Karpas-422 (cell line): Measurements from ENCODE around the gene RESF1. TPM values are rescaled to one million over a fixed set of nuclear protein-coding genes. Genes with fewer than 3 reads are reported as not detected.

Experiments used
- DNase-seq: peaks from one replicate; pipeline ENCODE4 v3.0.0-alpha.2; 2015
- H2AFZ ChIP-seq: fragments of 200-600 bp; sonication (generic); 2 replicates; pipeline ENCODE4 v1.6.1; 2014; ENCODE audit warnings: antibody characterized with exemption, low read length, mixed read lengths
- H3K27ac ChIP-seq: fragments of 200-600 bp; sonication (generic); 2 replicates; pipeline ENCODE4 v1.5.1; 2014; ENCODE audit warnings: mild to moderate bottlenecking, low read length, moderate library complexity
- H3K27me3 ChIP-seq: fragments of 200-600 bp; sonication (generic); 2 replicates; pipeline ENCODE4 v1.6.1; 2014; ENCODE audit warnings: low read length, mixed read lengths
- H3K36me3 ChIP-seq: fragments of 200-600 bp; sonication (generic); 2 replicates; pipeline ENCODE4 v1.6.1; 2014; ENCODE audit warnings: low read length, mixed read lengths; ENCODE audit not compliant: insufficient read depth
- H3K4me1 ChIP-seq: fragments of 200-600 bp; sonication (generic); 2 replicates; pipeline ENCODE4 v1.6.1; 2014; ENCODE audit warnings: mild to moderate bottlenecking, low read length, mixed read lengths
- H3K4me2 ChIP-seq: fragments of 200-600 bp; sonication (generic); 2 replicates; pipeline ENCODE4 v1.6.1; 2014; ENCODE audit warnings: low read length, low read depth, mild to moderate bottlenecking; ENCODE audit not compliant: poor library complexity, severe bottlenecking
- H3K4me3 ChIP-seq: fragments of 200-600 bp; sonication (generic); 2 replicates; pipeline ENCODE4 v1.5.1; 2014; ENCODE audit warnings: mild to moderate bottlenecking, antibody characterized with exemption, low read length, mixed read lengths
- H3K79me2 ChIP-seq: fragments of 200-600 bp; sonication (generic); 2 replicates; pipeline ENCODE4 v1.6.1; 2014; ENCODE audit warnings: mild to moderate bottlenecking, low read length, mixed read lengths
- H3K9ac ChIP-seq: fragments of 200-600 bp; sonication (generic); 2 replicates; pipeline ENCODE4 v1.6.0; 2014; ENCODE audit warnings: low read length
- H3K9me2 ChIP-seq: fragments of 200-600 bp; sonication (generic), shearing (Covaris generic); replicated peaks from 2 replicates; pipeline ENCODE4 v1.6.0; 2014; ENCODE audit warnings: mild to moderate bottlenecking, low read length, moderate library complexity; ENCODE audit not compliant: insufficient read depth
- H3K9me3 ChIP-seq: fragments of 300-700, 200-600 bp; sonication (generic); 2 replicates; pipeline ENCODE4 v1.6.1; 2014; ENCODE audit warnings: low read length, mixed read lengths
- H4K20me1 ChIP-seq: fragments of 200-600 bp; sonication (generic); 2 replicates; pipeline ENCODE4 v1.6.1; 2014; ENCODE audit warnings: mild to moderate bottlenecking, antibody characterized with exemption, low read length, low read depth; ENCODE audit not compliant: insufficient read depth
- total RNA-seq: library from RNA; depleted of rRNA; stranded (reverse); fragments of >200 nt; shearing (Covaris generic); gene quantifications from 2 replicates; pipeline ENCODE4 v1.2.3, GENCODE V29; 2014; ENCODE audit warnings: low replicate concordance

Gene RESF1
- total RNA-seq, 1 experiment from 2014 or later = 14.0 TPM

GRCh38 chr12:31966558-31967205, 7.5 kb downstream of the RESF1 start:
- H3K9me3 ChIP-seq = no peaks in the 10 kb centered on the region
- H3K4me1 ChIP-seq = peaks cover 6% of the 10 kb centered on the region
- no peaks in the 10 kb centered on the region for H3K79me2 ChIP-seq

GRCh38 chr12:31967539-31967938, 8.3 kb downstream of the RESF1 start:
- H3K27me3 ChIP-seq = no peaks in the 10 kb centered on the region
- no peak overlapping the region for H2AFZ ChIP-seq
- no peaks in the 10 kb centered on the region for H3K9me3 ChIP-seq
- no peak for DNase-seq
- no peak overlapping the region for H3K9ac ChIP-seq
- no peaks in the 10 kb centered on the region for H3K9me2 ChIP-seq
- H3K36me3 ChIP-seq = no peaks in the 10 kb centered on the region
- no peak overlapping the region for H3K27ac ChIP-seq
- no peaks in the 10 kb centered on the region for H4K20me1 ChIP-seq
- no peak overlapping the region for H3K4me2 ChIP-seq
- H3K4me1 ChIP-seq = peaks cover 6% of the 10 kb centered on the region
- no peak overlapping the region for H3K4me3 ChIP-seq
- H3K79me2 ChIP-seq = no peaks in the 10 kb centered on the region

More at GRCh38 chr12:31966558-31967205, 7.5 kb downstream of the RESF1 start:
- Histone ChIP-seq H3K4me2 (no peak overlapping the region), H3K4me3 (no peak overlapping the region), H4K20me1 (no peaks in the 10 kb centered on the region), H3K27me3 (no peaks in the 10 kb centered on the region), H3K27ac (no peak overlapping the region), H3K36me3 (no peaks in the 10 kb centered on the region), H3K9ac (no peak overlapping the region), H3K9me2 (no peaks in the 10 kb centered on the region), H2AFZ (no peak overlapping the region)
- DNase-seq = no peak

DNA sequence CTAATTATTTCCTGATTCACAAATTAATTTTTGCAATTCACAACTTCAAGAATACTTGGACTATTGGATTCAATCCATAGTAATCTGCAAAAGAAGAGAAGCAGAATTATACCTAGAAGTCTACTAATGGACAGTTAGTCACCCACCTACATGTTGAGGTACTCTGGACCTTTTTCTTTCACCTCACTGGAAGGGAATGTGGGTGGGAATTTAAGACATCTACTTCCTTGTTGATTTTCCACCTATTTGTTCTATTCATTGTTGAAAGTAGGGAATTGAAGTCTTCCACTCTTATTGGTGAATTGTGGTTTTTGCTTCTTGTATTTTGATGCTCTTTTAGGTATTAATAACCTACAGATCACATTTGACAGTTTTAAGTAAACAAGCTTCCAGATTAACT, 11.0 kb downstream of the RESF1 start:
- no peak overlapping the region for H3K4me3 ChIP-seq
- H2AFZ ChIP-seq = no peak overlapping the region
- no peaks in the 10 kb centered on the region for H3K9me2 ChIP-seq
- H3K9me3 ChIP-seq = no peaks in the 10 kb centered on the region
- H4K20me1 ChIP-seq = no peaks in the 10 kb centered on the region
- H3K27me3 ChIP-seq = no peaks in the 10 kb centered on the region
- H3K36me3 ChIP-seq = no peaks in the 10 kb centered on the region
- no peak overlapping the region for H3K27ac ChIP-seq
- no peaks in the 10 kb centered on the region for H3K79me2 ChIP-seq
- H3K9ac ChIP-seq = no peak overlapping the region
- no peak overlapping the region for H3K4me2 ChIP-seq
- no peak for DNase-seq
- H3K4me1 ChIP-seq = peaks cover 3% of the 10 kb centered on the region; the same call in 1 of the 2 replicates

- Histone ChIP-seq H3K27me3 (no peaks in the 10 kb centered on the region), H3K4me2 (no peak overlapping the region), H3K4me1 (no peaks in the 10 kb centered on the region), H3K9ac (no peak overlapping the region), H3K4me3 (no peak overlapping the region), H3K79me2 (no peaks in the 10 kb centered on the region), H3K36me3 (no peaks in the 10 kb centered on the region), H4K20me1 (no peaks in the 10 kb centered on the region), H3K9me2 (no peaks in the 10 kb centered on the region), H3K27ac (no peak overlapping the region), H2AFZ (no peak overlapping the region), H3K9me3 (no peaks in the 10 kb centered on the region)
- DNase-seq = no peak
Measured at GRCh38 chr12:31973818-31974217, 14.6 kb downstream of the RESF1 start.

DNA sequence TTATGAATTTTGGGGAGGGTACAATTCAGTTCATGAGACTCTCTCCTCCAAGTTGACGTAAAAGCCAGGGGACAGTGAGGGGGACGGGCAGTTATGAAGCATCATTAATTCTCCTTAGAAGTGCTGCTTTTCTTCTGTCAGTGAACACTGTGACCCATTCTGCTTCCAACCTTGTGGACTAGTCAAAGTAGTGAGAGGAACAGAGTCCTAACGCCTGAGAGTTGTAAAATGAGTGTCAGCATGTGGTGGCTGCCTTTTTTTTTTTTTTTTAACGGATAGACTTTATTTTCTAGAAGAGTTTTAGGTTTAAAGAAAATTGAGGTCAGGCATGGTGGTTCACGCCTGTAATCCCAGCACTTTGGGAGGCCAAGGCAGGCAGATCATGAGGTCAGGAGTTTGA, 15.5 kb downstream of the RESF1 start:
- no peak for DNase-seq
- H4K20me1 ChIP-seq = no peaks in the 10 kb centered on the region
- no peaks in the 10 kb centered on the region for H3K9me2 ChIP-seq
- H3K36me3 ChIP-seq = no peaks in the 10 kb centered on the region
- H3K79me2 ChIP-seq = no peaks in the 10 kb centered on the region
- H3K4me1 ChIP-seq = no peaks in the 10 kb centered on the region
- H3K4me3 ChIP-seq = no peak overlapping the region
- H3K27me3 ChIP-seq = no peaks in the 10 kb centered on the region
- no peak overlapping the region for H2AFZ ChIP-seq
- H3K27ac ChIP-seq = no peak overlapping the region
- no peak overlapping the region for H3K9ac ChIP-seq
- no peak overlapping the region for H3K4me2 ChIP-seq
- no peaks in the 10 kb centered on the region for H3K9me3 ChIP-seq

DNA sequence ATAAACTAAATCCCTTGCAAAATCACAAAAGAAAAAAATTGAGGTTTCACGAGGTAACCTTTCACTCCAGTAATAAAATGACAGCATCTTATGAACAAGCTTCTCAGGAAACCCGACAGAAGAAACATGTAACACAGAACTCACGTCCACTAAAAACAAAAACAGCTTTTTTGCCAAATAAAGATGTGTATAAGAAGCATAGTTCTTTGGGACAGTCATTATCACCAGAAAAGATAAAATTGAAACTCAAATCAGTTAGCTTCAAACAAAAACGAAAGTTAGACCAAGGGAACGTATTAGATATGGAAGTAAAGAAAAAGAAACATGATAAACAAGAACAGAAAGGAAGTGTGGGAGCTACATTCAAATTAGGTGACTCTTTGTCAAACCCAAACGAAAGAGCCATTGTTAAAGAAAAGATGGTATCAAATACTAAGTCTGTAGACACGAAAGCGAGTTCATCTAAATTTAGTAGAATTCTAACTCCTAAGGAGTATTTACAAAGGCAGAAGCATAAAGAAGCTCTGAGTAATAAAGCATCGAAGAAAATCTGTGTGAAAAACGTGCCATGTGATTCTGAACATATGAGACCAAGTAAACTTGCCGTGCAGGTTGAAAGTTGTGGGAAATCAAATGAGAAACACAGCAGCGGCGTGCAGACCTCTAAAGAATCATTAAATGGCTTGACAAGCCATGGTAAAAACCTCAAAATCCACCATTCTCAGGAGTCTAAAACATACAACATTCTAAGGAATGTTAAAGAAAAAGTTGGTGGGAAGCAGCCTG, 25.8 kb downstream of the RESF1 start:
- H3K36me3 ChIP-seq = peaks cover 5% of the 10 kb centered on the region; the same call in 1 of the 2 replicates
- H2AFZ ChIP-seq = no peak overlapping the region
- H3K9me2 ChIP-seq = no peaks in the 10 kb centered on the region
- no peaks in the 10 kb centered on the region for H3K27me3 ChIP-seq
- H3K79me2 ChIP-seq = no peaks in the 10 kb centered on the region
- no peaks in the 10 kb centered on the region for H3K9me3 ChIP-seq
- no peak overlapping the region for H3K4me2 ChIP-seq
- DNase-seq = no peak
- H3K4me3 ChIP-seq = no peak overlapping the region
- no peaks in the 10 kb centered on the region for H3K4me1 ChIP-seq
- no peaks in the 10 kb centered on the region for H4K20me1 ChIP-seq
- no peak overlapping the region for H3K27ac ChIP-seq
- no peak overlapping the region for H3K9ac ChIP-seq

DNA sequence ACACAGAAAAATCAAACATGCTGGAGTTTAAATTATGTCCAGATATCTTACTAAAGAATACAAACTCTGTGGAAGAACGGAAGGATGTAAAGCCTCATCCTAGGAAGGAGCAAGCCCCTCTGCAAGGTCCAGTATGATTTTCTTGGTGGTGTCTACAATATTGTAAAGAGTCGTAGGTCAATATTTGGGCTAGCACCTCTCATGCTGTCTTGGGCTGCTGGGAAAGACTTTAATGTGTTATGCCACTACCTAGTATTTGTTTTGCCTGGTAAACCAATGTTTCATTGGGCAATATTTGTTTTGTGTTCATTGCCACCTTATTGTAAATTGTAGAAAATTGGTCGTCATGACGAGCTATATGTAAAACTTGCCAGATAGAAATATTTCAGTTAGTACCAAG, 26.6 kb downstream of the RESF1 start:
- H3K79me2 ChIP-seq = no peaks in the 10 kb centered on the region
- no peaks in the 10 kb centered on the region for H3K9me2 ChIP-seq
- H3K27ac ChIP-seq = no peak overlapping the region
- no peaks in the 10 kb centered on the region for H3K27me3 ChIP-seq
- no peak overlapping the region for H3K4me2 ChIP-seq
- H4K20me1 ChIP-seq = no peaks in the 10 kb centered on the region
- no peak overlapping the region for H3K4me3 ChIP-seq
- H3K9me3 ChIP-seq = no peaks in the 10 kb centered on the region
- H3K9ac ChIP-seq = no peak overlapping the region
- no peaks in the 10 kb centered on the region for H3K4me1 ChIP-seq
- DNase-seq = no peak
- no peak overlapping the region for H2AFZ ChIP-seq
- H3K36me3 ChIP-seq = peaks cover 4% of the 10 kb centered on the region; the same call in 1 of the 2 replicates

DNA sequence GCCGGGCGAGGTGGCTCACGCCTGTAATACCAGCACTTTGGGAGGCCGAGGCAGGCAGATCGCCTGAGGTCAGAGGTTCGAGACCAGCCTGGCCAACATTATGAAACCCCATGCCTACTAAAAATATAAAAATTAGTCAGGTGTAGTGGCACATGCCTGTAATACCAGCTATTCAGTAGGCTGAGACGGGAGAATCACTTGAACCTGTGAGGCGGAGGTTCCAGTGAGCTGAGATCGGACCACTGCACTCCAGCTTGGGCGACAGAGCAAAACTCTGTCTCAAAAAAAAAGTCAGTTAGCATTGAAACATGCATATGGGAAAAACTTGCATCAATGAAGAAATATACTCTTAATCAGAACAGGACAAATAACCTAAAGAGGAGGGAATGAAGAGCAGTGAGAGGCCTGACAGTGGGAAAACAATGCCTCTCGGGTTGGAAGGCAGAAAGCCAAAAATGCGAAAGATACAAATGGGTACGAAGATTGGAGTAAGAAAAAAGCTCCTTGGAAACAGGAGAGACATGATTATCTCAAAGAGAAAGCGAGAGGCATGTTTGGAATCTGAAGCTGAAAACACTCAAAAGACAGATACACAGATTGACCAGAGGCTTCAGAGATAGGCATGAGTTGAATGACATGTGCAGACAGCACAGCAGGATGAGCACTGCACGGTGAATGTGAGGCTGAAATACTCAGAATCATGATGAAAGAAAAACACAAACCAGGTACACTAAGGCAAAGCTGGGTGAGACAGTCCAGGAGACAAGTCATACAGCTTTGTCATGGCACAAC, 30.6 kb downstream of the RESF1 start:
- Histone ChIP-seq H3K27ac (no peak overlapping the region), H2AFZ (no peak overlapping the region), H3K4me2 (no peak overlapping the region), H3K9me2 (no peaks in the 10 kb centered on the region), H3K27me3 (no peaks in the 10 kb centered on the region), H3K36me3 (no peaks in the 10 kb centered on the region), H3K9me3 (no peaks in the 10 kb centered on the region), H3K9ac (no peak overlapping the region), H3K79me2 (no peaks in the 10 kb centered on the region), H4K20me1 (no peaks in the 10 kb centered on the region), H3K4me1 (no peaks in the 10 kb centered on the region), H3K4me3 (no peak overlapping the region)
- DNase-seq = no peak
